Panc1 (cell line): ENCODE measurements around the gene ADAM23.

Experiments used
- POLR2AphosphoS5 ChIP-seq: IDR thresholded peaks from 2 replicates; pipeline ENCODE4 v1.6.1; 2012; ENCODE audit warnings: mild to moderate bottlenecking, low read depth, low read length, moderate library complexity
- SIN3A ChIP-seq: IDR thresholded peaks from 2 replicates; pipeline ENCODE4 v1.6.1; 2012; ENCODE audit warnings: low read depth, mild to moderate bottlenecking, low read length, moderate library complexity, borderline replicate concordance; ENCODE audit not compliant: insufficient read depth
- TCF7L2 ChIP-seq: IDR thresholded peaks from 2 replicates; pipeline ENCODE4 v1.6.1; 2011; ENCODE audit warnings: mild to moderate bottlenecking, low read depth, low read length, inconsistent platforms
- TF ChIP-seq, protein P1 (sequence below): fragments of 450-650 bp; IDR thresholded peaks from 2 replicates; pipeline ENCODE4 v1.5.1; 2017; ENCODE audit warnings: mild to moderate bottlenecking
- TF ChIP-seq, protein P2 (sequence below), 2 experiments: IDR thresholded peaks; 2 replicates each; pipeline ENCODE4 v1.6.1; 2011 to 2012; ENCODE audit warnings: low read depth in 2 of 2, control low read depth in 1 of 2, low read length in 1 of 2, mild to moderate bottlenecking in 1 of 2, moderate library complexity in 1 of 2; ENCODE audit not compliant: insufficient read depth in 1 of 2

DNA sequence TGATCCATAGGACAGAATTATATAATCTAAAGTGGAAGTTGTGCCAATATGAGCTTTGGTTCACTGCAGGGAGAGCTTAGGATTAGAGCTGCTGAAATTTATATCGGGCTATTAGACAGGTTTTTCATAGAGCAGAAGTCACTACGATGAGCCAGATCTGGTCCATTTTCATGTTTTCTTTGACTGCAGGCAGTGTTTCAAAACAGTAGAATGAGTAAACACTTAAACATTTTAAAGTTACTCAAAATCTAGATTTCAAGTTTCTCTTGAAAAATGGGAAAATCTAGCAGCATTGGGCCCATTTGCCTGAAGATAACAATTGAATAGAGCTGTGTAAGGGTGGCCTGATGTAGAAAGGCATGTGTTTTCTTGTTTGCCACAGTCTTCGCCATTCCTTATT is 14.5 kb upstream of the ADAM23 start:
- TF ChIP-seq TCF7L2 (no peak), POLR2AphosphoS5 (no peak), SIN3A (no peak)
- TF ChIP-seq, protein P1, sequence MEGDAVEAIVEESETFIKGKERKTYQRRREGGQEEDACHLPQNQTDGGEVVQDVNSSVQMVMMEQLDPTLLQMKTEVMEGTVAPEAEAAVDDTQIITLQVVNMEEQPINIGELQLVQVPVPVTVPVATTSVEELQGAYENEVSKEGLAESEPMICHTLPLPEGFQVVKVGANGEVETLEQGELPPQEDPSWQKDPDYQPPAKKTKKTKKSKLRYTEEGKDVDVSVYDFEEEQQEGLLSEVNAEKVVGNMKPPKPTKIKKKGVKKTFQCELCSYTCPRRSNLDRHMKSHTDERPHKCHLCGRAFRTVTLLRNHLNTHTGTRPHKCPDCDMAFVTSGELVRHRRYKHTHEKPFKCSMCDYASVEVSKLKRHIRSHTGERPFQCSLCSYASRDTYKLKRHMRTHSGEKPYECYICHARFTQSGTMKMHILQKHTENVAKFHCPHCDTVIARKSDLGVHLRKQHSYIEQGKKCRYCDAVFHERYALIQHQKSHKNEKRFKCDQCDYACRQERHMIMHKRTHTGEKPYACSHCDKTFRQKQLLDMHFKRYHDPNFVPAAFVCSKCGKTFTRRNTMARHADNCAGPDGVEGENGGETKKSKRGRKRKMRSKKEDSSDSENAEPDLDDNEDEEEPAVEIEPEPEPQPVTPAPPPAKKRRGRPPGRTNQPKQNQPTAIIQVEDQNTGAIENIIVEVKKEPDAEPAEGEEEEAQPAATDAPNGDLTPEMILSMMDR = no peak
- TF ChIP-seq, protein P2, sequence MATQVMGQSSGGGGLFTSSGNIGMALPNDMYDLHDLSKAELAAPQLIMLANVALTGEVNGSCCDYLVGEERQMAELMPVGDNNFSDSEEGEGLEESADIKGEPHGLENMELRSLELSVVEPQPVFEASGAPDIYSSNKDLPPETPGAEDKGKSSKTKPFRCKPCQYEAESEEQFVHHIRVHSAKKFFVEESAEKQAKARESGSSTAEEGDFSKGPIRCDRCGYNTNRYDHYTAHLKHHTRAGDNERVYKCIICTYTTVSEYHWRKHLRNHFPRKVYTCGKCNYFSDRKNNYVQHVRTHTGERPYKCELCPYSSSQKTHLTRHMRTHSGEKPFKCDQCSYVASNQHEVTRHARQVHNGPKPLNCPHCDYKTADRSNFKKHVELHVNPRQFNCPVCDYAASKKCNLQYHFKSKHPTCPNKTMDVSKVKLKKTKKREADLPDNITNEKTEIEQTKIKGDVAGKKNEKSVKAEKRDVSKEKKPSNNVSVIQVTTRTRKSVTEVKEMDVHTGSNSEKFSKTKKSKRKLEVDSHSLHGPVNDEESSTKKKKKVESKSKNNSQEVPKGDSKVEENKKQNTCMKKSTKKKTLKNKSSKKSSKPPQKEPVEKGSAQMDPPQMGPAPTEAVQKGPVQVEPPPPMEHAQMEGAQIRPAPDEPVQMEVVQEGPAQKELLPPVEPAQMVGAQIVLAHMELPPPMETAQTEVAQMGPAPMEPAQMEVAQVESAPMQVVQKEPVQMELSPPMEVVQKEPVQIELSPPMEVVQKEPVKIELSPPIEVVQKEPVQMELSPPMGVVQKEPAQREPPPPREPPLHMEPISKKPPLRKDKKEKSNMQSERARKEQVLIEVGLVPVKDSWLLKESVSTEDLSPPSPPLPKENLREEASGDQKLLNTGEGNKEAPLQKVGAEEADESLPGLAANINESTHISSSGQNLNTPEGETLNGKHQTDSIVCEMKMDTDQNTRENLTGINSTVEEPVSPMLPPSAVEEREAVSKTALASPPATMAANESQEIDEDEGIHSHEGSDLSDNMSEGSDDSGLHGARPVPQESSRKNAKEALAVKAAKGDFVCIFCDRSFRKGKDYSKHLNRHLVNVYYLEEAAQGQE (IDR thresholded peaks at IDR 0.05; ENCODE audit: insufficient read depth in 1 of 2, low read depth in 2 of 2, low read length in 1 of 2) = no peak
